HG03575 (cell line): Measurements from ENCODE around the gene GTF2H3.

Source experiments
- ATAC-seq: cut with Tn5 transposase; IDR thresholded peaks from one replicate; pipeline ENCODE4 v1.9.1; 2021; ENCODE audit not compliant: unreplicated experiment, insufficient number of reproducible peaks, low FRiP score; ENCODE audit errors: extremely low read depth

The GTF2H3 gene

DNA sequence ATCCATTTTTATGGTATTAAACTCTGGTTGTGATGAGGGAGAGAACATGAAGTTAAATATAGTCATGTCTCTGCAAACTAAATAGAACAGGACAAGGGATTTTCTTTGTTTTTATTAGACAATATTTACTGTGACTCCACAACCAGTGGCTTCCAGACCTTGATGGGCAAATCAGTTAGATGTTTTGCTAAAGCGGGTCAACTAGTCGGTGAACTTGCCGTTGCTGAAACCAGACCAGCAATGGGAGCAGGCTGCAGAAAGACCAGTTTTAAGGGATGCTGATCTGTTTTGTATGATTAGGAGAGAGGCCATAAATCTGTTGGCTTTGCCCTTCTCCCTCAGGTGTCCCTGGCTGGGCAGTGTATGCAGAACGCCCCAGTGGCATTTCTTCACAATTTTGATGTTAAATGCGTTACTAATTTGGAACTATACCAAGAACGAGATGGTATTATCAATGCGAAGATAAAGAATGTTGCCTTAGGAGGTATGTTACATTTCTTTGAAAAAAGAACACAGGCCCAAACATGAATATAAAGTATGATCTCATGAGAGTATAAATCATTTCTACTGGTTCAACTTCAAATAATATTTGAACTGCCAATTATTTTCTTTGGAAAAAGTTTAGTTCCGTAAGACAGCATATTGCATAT, 56.7 kb downstream of the GTF2H3 start:
- ATAC-seq: no peak

DNA sequence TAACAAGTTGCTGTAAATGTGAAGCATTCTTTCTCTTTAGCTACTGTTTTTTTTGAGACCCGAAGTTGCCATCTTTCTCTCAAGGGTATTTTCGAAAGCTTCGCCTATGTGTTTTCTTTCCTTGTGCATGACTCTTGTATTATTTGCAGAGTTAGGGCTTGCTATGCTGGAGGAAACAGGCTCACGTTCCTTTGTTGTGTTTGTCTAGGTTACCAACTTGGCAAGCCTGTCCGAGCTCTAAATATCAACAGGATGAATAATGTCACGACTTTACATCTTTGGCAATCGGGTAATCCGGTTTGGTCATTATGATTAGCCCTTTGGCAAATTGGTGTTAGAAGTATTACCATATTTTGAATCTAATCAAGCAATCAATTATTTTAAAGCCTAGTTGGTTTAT, 62.6 kb downstream of the GTF2H3 start:
- no peak for ATAC-seq

DNA sequence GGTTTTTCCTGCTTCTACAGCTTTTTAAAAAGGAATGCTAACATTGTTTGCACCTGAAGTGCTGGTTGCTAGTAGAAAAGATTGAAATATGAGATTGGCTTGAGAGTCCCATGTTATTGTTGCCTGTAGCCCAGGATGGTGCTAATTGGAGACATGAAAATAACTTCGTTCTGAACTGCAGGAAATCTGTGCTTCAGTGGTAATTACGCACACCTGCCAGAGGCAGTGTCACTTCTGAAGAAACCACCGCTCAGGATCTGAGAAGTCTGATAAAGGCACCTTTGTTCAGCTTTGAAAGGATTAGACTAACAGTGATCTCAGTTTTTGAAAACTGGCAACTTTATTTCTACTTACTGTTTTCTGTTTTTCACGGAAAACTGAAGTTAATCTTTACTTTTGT, 63.0 kb downstream of the GTF2H3 start:
- ATAC-seq: no peak

DNA sequence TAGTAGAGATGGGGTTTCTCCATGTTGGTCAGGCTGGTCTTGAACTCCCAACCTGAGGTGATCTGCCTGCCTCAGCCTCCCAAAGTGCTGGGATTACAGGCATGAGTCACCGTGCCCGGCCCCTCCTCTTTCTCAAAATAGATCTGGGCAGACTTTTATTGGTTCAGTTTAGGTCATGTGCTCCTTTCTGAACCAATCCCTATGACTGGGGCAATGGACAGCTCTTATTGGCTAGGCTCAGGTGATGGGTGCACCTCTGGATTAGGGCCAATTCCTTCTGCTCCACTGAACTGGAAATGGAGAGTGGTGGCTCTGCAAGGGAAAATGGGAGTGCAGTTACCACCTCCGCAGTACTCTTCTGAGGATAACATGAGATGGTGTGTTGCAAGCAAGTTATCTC, 72.3 kb downstream of the GTF2H3 start:
- no peak for ATAC-seq

DNA sequence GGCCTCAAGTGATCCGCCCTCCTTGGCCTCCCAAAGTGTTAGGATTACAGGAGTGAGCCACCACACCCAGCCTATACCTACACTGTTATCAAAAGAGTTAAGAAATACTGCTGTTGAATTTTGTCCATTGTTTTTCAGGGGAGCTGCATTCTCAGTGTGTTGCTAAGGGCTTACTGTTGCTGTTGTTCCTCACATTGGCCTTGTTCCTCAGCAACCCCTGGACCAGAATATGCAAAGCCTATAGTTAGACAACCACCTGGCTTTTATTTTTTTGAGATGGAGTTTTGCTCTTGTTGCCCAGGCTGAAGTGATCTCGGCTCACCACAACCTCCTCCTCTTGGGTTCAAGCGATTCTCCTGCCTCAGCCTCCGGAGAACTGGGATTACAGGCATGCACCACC, 73.8 kb downstream of the GTF2H3 start:
- no peak for ATAC-seq
